ENCODE measurements around the gene PASD1.

PASD1 gene

GRCh38 chrX:151700581-151700980 is 137.1 kb downstream of the PASD1 start:
- no peak for DNase-seq (ENCODE audit: low read depth in 4 of 4, low spot score in 1 of 4)

- DNase-seq (ENCODE audit: low read depth in 4 of 4, low spot score in 1 of 4) = no peak
These were observed 137.6 kb downstream of the PASD1 start for GRCh38 chrX:151701071-151701470.

- DNase-seq (ENCODE audit: low read depth in 4 of 4, low spot score in 1 of 4) = no peak
These were observed 138.1 kb downstream of the PASD1 start for GRCh38 chrX:151701531-151701930.

- no peak for DNase-seq (ENCODE audit: low read depth in 4 of 4, low spot score in 1 of 4)
These were observed 138.7 kb downstream of the PASD1 start for GRCh38 chrX:151702026-151702714.

GRCh38 chrX:151702741-151703340 is 139.4 kb downstream of the PASD1 start:
- DNase-seq (ENCODE audit: low read depth in 4 of 4, low spot score in 1 of 4) = no peak

- no peak for DNase-seq (ENCODE audit: low read depth in 4 of 4, low spot score in 1 of 4)
These were observed 140.0 kb downstream of the PASD1 start for GRCh38 chrX:151703487-151703886.

GRCh38 chrX:151704041-151704663 is 140.7 kb downstream of the PASD1 start:
- no peak for DNase-seq (ENCODE audit: low read depth in 4 of 4, low spot score in 1 of 4)

- DNase-seq (ENCODE audit: low read depth in 4 of 4, low spot score in 1 of 4) = no peak
These were observed 145.3 kb downstream of the PASD1 start for GRCh38 chrX:151708821-151709220.

GRCh38 chrX:151710457-151710856 is 147.0 kb downstream of the PASD1 start:
- no peak for DNase-seq (ENCODE audit: low read depth in 4 of 4, low spot score in 1 of 4)

GRCh38 chrX:151711154-151711553 is 147.7 kb downstream of the PASD1 start:
- no peak for DNase-seq (ENCODE audit: low read depth in 4 of 4, low spot score in 1 of 4)

- DNase-seq (ENCODE audit: low read depth in 4 of 4, low spot score in 1 of 4) = no peak
These were observed 148.3 kb downstream of the PASD1 start for GRCh38 chrX:151711787-151712186.

GRCh38 chrX:151712253-151712652 is 148.8 kb downstream of the PASD1 start:
- DNase-seq (ENCODE audit: low read depth in 4 of 4, low spot score in 1 of 4) = no peak

- DNase-seq (ENCODE audit: low read depth in 4 of 4, low spot score in 1 of 4) = no peak
These were observed 150.4 kb downstream of the PASD1 start for GRCh38 chrX:151713849-151714248.

GRCh38 chrX:151714362-151714761 is 150.9 kb downstream of the PASD1 start:
- DNase-seq (ENCODE audit: low read depth in 4 of 4, low spot score in 1 of 4) = no peak

- DNase-seq (ENCODE audit: low read depth in 4 of 4, low spot score in 1 of 4) = no peak
These were observed 152.3 kb downstream of the PASD1 start, which contains the start of gene FATE1 for GRCh38 chrX:151715752-151716151. TSS of gene FATE1 (plus strand) at chrX:151716035. CDS start at chrX:151716120, 85 bp downstream.

GRCh38 chrX:151722241-151722846 is 158.9 kb downstream of the PASD1 start:
- no peak for DNase-seq (ENCODE audit: low read depth in 4 of 4, low spot score in 1 of 4)

- no peak for DNase-seq (ENCODE audit: low read depth in 4 of 4, low spot score in 1 of 4)
These were observed 159.8 kb downstream of the PASD1 start for GRCh38 chrX:151723156-151723760.

- DNase-seq (ENCODE audit: low read depth in 4 of 4, low spot score in 1 of 4) = no peak
These were observed 161.3 kb downstream of the PASD1 start for GRCh38 chrX:151724563-151725337.

GRCh38 chrX:151725338-151725614 is 161.8 kb downstream of the PASD1 start:
- no peak for DNase-seq (ENCODE audit: low read depth in 4 of 4, low spot score in 1 of 4)
